ENCODE results near the gene STIMATE.

The STIMATE gene

GRCh38 chr3:52841211-52841980 lies 56.0 kb downstream of the STIMATE start:
- no peak for DNase-seq (ENCODE audit: low spot score)

- DNase-seq (ENCODE audit: low spot score): no peak
These were observed 57.3 kb downstream of the STIMATE start for GRCh38 chr3:52839892-52840545.

DNA sequence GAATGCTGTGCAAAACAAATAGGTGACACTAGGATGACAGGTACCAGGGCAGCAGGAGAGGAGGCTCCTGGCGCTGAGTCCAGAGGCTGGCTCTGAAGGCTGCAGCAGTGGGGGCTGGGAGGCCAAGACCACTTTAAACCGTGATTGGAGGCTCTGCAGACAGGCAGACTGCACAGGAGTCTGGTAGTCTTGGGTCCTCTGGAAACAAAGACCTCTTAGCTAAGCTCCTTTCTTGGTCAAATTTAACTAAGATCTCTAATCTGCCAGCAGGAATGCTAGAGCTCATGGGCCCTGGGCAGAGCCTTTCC lies 58.1 kb downstream of the STIMATE start:
- no peak for DNase-seq (ENCODE audit: low spot score)

- DNase-seq (ENCODE audit: low spot score): no peak
These were observed 58.6 kb downstream of the STIMATE start for GRCh38 chr3:52838561-52839267.

- no peak for DNase-seq (ENCODE audit: low spot score)
These were observed 60.4 kb downstream of the STIMATE start for GRCh38 chr3:52836986-52837385.

DNA sequence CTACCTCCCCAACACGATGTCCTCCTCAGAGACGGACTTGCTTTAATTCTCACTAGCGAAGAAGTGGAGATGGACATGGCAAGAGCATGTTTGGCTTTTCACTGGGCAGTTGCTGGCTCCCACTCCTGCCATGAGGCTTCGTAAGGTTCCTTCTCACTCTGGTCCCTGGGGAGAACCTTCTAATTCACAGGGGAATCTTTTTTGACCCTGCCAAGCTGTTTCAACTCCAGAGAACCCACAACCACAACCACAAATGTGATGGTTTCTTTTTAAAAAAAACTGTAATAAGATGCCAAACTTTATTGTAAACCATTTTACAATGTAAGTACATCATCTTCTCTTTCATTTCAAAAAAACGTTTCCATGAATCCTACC lies 60.9 kb downstream of the STIMATE start:
- no peak for DNase-seq (ENCODE audit: low spot score)

- no peak for DNase-seq (ENCODE audit: low spot score)
These were observed 61.4 kb downstream of the STIMATE start for GRCh38 chr3:52835766-52836470.

DNA sequence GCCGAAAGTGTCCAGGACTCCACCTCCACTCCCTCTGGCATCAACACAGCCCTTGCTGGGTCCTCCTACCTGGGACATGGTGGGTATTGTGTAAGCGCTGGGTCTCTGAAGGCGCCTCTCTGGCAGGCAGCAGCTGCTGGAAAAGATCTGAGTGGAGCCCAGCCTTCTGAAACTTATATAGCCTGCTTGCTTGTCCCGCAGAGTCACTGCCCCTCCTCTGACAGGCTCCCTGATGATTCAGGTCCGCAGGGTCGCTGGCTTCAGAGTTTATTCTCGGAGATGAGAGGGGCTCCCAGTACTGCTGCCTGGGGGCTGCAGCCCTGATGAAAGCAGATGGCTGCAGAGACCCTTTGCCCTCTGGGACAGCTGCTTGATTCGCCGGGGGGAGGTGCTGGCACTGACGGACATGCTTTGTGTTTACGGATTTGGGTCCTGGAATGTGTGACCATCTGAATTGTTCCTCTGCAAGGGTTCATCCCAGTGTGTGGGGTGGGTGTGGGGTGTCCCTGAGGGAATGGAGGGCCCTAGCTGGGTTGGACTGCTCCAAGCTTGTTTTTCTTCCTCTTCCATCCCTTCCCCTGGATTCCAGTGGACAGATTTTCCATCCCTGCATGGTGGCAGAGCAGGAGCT lies 62.4 kb downstream of the STIMATE start, which contains the start of gene MUSTN1:
TSS of gene MUSTN1 (minus strand) at position 149 of the 631 bp plus-strand sequence. CDS start at position 78, 71 bp downstream.
- DNase-seq (ENCODE audit: low spot score): no peak

DNA sequence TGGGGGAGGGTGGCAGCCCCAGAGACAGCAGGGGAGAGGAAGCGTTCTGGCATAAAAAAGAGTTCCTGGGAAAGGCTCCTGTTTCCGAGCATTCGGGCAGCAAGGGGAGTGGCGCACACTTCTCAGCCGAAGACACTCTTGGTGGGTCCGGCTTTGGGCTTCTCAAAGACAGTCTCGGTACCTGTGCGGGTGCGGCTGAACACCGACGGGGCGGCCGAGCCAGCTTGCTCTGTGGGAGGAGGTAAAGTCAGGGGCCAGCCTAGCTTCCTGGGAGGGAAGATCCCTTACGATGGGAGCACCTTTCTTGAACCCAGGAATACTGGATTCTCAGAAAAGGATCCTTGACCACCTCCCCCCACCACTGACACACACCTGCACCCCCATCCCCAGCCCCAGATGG lies 64.1 kb downstream of the STIMATE start:
- DNase-seq (ENCODE audit: low spot score): peak; percentile 42

GRCh38 chr3:52831500-52832301 lies 65.6 kb downstream of the STIMATE start:
- no peak for DNase-seq (ENCODE audit: low spot score)

DNA sequence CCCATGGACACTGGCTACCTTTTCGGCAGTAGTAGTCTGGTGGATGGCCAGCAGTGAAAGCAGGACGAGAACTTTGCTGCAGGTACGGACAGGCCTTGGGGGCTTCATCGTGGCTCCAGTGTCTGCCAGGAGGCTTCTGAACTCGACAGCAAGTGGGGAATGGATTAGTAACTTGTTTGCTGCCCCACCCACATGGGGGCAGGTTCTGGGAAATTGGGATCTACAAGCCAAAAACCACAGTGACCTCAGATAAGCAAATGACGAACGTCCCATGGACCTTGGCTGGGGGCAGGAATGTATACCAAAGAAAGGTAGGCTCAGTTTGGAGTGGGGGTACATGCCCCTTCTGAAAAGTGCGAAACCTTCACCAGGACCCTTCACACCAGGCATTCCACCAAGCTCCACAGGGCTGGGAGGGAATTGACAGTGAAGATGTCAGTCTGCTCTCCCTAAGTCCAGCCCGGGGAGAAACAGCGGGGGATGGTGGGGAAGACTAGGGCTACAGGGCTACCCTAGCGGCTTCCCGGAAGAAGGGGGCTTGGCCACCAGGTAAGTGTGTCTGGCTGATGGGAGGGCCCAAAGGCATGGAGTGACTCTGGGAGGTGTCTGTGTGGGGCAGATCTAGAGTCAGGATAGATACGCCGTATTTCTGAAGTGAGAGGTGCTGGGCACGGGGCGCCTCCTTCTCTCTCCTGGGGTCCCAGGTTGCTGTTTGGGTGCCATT lies 66.7 kb downstream of the STIMATE start, which contains the start of gene ITIH4:
TSS of gene ITIH4 (minus strand) at position 138 of the 724 bp plus-strand sequence. CDS start at position 108, 30 bp downstream.
- no peak for DNase-seq (ENCODE audit: low spot score)

DNA sequence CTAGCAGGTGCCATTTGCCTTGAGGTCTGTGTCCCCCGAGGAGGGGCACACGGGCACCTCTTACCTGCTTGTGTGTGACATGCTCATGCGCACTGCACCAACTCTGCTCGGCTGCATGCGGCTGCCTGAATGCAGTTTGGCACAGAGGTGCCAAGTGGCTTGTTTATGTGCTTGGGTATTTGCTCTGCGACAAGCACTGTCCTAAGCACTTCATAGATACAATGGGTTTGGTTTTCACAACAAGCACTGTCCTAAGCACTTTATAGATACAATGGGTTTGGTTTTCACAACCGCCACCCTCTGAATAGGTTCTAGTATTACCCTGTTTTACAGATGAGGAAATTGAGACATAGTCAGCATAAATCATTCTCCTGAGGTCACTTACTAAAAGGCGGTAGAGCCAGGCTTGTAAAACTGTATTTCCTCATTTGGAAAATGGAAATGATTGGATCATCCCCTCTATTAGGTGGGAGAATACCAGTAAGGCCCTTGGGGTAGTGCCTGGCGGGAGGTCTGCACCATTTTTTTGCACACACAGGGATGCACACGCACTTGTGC lies 67.4 kb downstream of the STIMATE start:
- DNase-seq (ENCODE audit: low spot score): no peak

GRCh38 chr3:52829482-52829881 lies 67.9 kb downstream of the STIMATE start:
- DNase-seq (ENCODE audit: low spot score): no peak

DNA sequence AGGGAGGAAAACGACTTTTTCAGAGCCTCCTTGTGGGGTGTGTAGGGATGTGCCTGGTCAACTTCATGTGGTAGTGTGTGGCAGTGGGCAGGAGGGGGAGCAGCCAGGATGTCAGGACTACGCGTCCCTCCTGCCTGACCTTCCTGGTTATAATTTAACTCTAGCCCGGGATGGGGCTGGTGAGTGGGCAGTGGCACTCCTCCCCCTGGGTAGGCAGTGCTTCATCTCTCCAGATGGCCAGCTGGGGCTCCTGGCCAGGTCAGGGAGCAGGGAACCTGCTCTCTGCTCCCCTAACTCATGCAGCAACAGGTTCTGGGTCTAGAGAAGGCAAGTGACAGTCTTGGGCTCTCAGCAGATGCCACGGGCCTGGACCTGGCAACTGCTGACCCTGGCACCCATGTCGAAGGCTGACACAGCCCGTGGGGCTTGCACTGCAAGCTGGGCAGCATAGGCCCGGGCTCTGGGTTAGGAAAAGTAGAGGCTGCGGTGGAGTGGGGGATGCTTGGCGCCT lies 69.4 kb downstream of the STIMATE start:
- DNase-seq (ENCODE audit: low spot score): peak; percentile 53

GRCh38 chr3:52827441-52827840 lies 69.9 kb downstream of the STIMATE start:
- no peak for DNase-seq (ENCODE audit: low spot score)

- DNase-seq (ENCODE audit: low spot score): no peak
These were observed 73.3 kb downstream of the STIMATE start for GRCh38 chr3:52824037-52824436.

DNA sequence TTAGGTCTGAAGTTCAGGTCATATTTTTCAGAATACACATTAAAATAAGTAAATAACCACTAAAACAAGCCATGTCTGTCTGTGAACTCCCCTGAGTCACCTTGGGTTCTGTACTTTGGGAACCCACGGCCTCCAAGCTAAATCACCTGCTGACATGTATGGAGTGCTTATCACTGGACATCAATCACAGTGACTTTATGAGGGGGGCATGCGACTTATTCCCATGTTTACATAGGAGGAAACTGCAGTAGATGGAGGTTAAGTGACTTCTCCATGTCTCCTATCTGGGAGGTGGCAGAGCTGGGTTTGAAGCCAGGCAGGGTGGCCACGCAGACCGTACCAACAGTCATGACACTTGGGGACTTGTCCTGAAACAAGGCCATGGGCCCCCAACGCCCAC lies 75.0 kb downstream of the STIMATE start:
- DNase-seq (ENCODE audit: low spot score): no peak

DNA sequence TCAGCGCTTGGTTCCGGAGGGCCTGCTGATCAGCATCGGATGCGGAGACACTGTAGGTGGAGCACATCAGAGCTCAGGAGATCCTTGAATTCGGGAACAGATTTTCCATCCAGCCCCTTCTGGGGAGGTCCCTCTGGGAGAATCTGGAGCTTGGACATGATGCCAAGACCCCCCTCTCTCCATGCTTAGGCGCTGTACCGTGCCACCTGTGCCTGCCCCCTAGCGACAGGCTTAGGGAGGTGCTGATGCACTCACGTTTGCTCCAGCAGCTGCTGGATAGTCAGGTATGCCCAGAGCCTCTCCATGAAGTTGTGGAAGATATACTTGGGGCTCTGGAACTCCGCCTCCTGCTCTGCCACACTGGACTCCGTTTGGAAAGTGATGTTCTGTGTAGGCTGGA lies 76.6 kb downstream of the STIMATE start:
- peak; percentile 88 for DNase-seq (ENCODE audit: low spot score)

GRCh38 chr3:52819936-52820335 lies 77.4 kb downstream of the STIMATE start:
- peak; percentile 55 for DNase-seq (ENCODE audit: low spot score)

- no peak for DNase-seq (ENCODE audit: low spot score)
These were observed 79.5 kb downstream of the STIMATE start for GRCh38 chr3:52817860-52818259.

Measured in iPS-NIHi11 (cell line).